SH-SY5Y (cell line): ENCODE data around the gene ABCB8.

Source experiments
- GATA2 ChIP-seq: IDR thresholded peaks from 2 replicates; pipeline ENCODE4 v1.6.1; 2011; ENCODE audit warnings: mild to moderate bottlenecking, low read depth, low read length
- GATA3 ChIP-seq: IDR thresholded peaks from 2 replicates; pipeline ENCODE4 v1.6.1; 2011; ENCODE audit warnings: low read depth, mild to moderate bottlenecking, low read length, moderate library complexity

- TF ChIP-seq GATA2 (no peak), GATA3 (no peak)
These were observed 5.6 kb downstream of the ABCB8 start for GRCh38 chr7:151033864-151034249.
